Caco-2 (cell line): ENCODE measurements around the gene DOCK6. TPM values are rescaled to one million over a fixed set of nuclear protein-coding genes. Genes with fewer than 3 reads are reported as not detected.

Source experiments
- BruUV-seq: library from RNA; stranded (reverse); fragments of 400-500 nt; replicated peaks from 2 replicates; lab custom pipeline; 2021; lab: Mats Ljungman, UMichigan
- CTCF ChIA-PET: fragments of 300-600 bp; sonication (Branson Sonifier 250); formaldehyde crosslinking; loops from one replicate; lab custom pipeline; 2022; ENCODE audit warnings: antibody characterized with exemption; lab: Charles Lee
- POLR2A ChIA-PET: fragments of 300-600 bp; sonication (Branson Sonifier 250); formaldehyde crosslinking; loops from one replicate; lab custom pipeline; 2022; ENCODE audit warnings: antibody characterized with exemption; lab: Charles Lee
- DNase-seq, 2 experiments: peaks; one replicate each; pipeline versions ENCODE4 v3.0.0 to v3.0.0-alpha.2; 2020 to 2022
- H3K27me3 ChIP-seq: replicated peaks from 2 replicates; pipeline ENCODE4 v1.6.0; 2011; ENCODE audit warnings: low read length; ENCODE audit not compliant: control insufficient read depth, insufficient read depth
- H3K36me3 ChIP-seq: 2 replicates; pipeline ENCODE4 v1.5.1; 2011; ENCODE audit warnings: low read length; ENCODE audit not compliant: control insufficient read depth, insufficient read depth
- H3K4me1 ChIP-seq: fragments of 250-450 bp; sonication (Bioruptor Pico); 2 replicates; pipeline ENCODE4 v1.5.1; 2020; ENCODE audit warnings: mild to moderate bottlenecking
- H3K4me3 ChIP-seq: 2 replicates; pipeline ENCODE4 v1.5.1; 2011; ENCODE audit warnings: low read depth, mild to moderate bottlenecking, control low read depth, low read length
- H3K9me3 ChIP-seq: fragments of 250-450 bp; sonication (Bioruptor Pico); 2 replicates; pipeline ENCODE4 v1.5.1; 2020; ENCODE audit warnings: mild to moderate bottlenecking, moderate library complexity
- H3K27ac Mint-ChIP-seq: one replicate; pipeline ENCODE4 v1.8.0; 2022; ENCODE audit warnings: mixed read lengths; ENCODE audit not compliant: unreplicated experiment
- H3K27me3 Mint-ChIP-seq: one replicate; pipeline ENCODE4 v1.8.0; 2022; ENCODE audit warnings: mixed read lengths; ENCODE audit not compliant: insufficient read depth, unreplicated experiment
- H3K36me3 Mint-ChIP-seq: one replicate; pipeline ENCODE4 v1.8.0; 2022; ENCODE audit warnings: mild to moderate bottlenecking, mixed read lengths; ENCODE audit not compliant: insufficient read depth, unreplicated experiment
- H3K4me1 Mint-ChIP-seq: one replicate; pipeline ENCODE4 v1.8.0; 2022; ENCODE audit warnings: low read depth, mixed read lengths; ENCODE audit not compliant: unreplicated experiment
- H3K4me3 Mint-ChIP-seq: one replicate; pipeline ENCODE4 v1.8.0; 2022; ENCODE audit warnings: mild to moderate bottlenecking, moderate library complexity, mixed read lengths; ENCODE audit not compliant: unreplicated experiment
- H3K9me3 Mint-ChIP-seq: one replicate; pipeline ENCODE4 v1.8.0; 2022; ENCODE audit warnings: mixed read lengths; ENCODE audit not compliant: unreplicated experiment
- intact Hi-C: fragments of 100-400 bp; cut with micrococcal nuclease; formaldehyde crosslinking; loops from one replicate; pipeline ENCODE4 v1.10.0; 2022; ENCODE audit not compliant: unreplicated experiment
- total RNA-seq: library from RNA; stranded (reverse); gene quantifications from 2 replicates; pipeline ENCODE4 v1.2.3, GENCODE V29; 2022
- TF ChIP-seq, protein P1 (sequence below), 2 experiments: fragments of 200-600 bp in 1 of 2; IDR thresholded peaks; 1 replicate in 1 of 2; 2 replicates in 1 of 2; pipeline versions ENCODE4 v1.5.1 to v1.8.0; 2011 to 2022; ENCODE audit warnings: antibody characterized with exemption in 1 of 2, control low read depth in 1 of 2, inconsistent platforms in 1 of 2, low read depth in 1 of 2, low read length in 1 of 2, mild to moderate bottlenecking in 1 of 2, moderate library complexity in 1 of 2; ENCODE audit not compliant: insufficient read depth in 1 of 2, severe bottlenecking in 1 of 2, unreplicated experiment in 1 of 2

DOCK6 gene
- total RNA-seq, 1 experiment from 2014 or later, result 84.1 TPM

DNA sequence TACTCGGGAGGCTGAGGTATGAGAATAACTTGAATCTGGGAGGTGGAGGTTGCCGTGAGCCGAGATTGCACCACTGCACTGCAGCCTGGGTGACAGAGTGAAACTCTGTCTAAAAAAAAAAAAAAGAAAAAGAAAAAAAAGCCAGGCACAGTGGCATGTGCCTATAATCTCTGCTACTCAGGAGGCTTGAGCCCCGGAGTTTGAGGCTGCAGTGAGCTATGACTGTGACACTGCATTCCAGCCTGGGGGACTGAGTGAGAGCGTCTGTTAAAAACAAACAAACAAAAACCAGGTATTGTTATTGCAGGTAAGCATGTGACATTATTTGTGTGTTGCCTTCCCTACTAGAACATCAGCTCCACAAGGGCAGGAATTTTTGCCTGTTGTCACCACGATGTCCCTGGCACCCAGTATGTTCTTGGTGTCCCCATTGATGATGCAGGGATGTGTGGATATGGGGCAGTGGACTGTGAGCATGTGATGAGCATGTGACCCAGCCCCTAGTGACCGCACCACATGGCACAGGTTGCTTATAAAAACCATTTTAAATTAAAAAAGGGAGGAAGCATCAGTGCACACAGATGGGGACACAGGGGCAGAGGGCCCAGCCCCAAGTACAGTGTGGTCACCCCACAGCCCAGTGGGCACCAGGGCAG is 63.4 kb downstream of the DOCK6 start:
- Histone ChIP-seq H3K27me3 (no peaks in the 10 kb centered on the region), H3K9me3 (no peaks in the 10 kb centered on the region), H3K4me1 (no peaks in the 10 kb centered on the region), H3K4me3 (no peak overlapping the region), H3K36me3 (no peaks in the 10 kb centered on the region; the same call in 1 of the 2 replicates)
- H3K27ac Mint-ChIP-seq, result no peak overlapping the region
- no peak for DNase-seq
- H3K4me1 Mint-ChIP-seq, result no peaks in the 10 kb centered on the region
- no peak overlapping the region for H3K4me3 Mint-ChIP-seq
- ChIA-PET POLR2A (interaction anchor here (1.5 kb wide), 1 partner anchor 147 kb away, joined by 3 read pairs; the partner anchor contains the start of genes CCDC159 and TMEM205), CTCF (no interaction called here)
- no peaks in the 10 kb centered on the region for H3K27me3 Mint-ChIP-seq
- TF ChIP-seq, protein P1, sequence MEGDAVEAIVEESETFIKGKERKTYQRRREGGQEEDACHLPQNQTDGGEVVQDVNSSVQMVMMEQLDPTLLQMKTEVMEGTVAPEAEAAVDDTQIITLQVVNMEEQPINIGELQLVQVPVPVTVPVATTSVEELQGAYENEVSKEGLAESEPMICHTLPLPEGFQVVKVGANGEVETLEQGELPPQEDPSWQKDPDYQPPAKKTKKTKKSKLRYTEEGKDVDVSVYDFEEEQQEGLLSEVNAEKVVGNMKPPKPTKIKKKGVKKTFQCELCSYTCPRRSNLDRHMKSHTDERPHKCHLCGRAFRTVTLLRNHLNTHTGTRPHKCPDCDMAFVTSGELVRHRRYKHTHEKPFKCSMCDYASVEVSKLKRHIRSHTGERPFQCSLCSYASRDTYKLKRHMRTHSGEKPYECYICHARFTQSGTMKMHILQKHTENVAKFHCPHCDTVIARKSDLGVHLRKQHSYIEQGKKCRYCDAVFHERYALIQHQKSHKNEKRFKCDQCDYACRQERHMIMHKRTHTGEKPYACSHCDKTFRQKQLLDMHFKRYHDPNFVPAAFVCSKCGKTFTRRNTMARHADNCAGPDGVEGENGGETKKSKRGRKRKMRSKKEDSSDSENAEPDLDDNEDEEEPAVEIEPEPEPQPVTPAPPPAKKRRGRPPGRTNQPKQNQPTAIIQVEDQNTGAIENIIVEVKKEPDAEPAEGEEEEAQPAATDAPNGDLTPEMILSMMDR (IDR thresholded peaks at IDR 0.05; ENCODE audit: insufficient read depth in 1 of 2, low read depth in 1 of 2, low read length in 1 of 2, severe bottlenecking in 1 of 2, unreplicated experiment in 1 of 2), result no peak
- no TSS peak for BruUV-seq
- intact Hi-C loops, result no loop called here
- peaks cover 31% of the 10 kb centered on the region for H3K36me3 Mint-ChIP-seq
- H3K9me3 Mint-ChIP-seq, result no peaks in the 10 kb centered on the region

DNA sequence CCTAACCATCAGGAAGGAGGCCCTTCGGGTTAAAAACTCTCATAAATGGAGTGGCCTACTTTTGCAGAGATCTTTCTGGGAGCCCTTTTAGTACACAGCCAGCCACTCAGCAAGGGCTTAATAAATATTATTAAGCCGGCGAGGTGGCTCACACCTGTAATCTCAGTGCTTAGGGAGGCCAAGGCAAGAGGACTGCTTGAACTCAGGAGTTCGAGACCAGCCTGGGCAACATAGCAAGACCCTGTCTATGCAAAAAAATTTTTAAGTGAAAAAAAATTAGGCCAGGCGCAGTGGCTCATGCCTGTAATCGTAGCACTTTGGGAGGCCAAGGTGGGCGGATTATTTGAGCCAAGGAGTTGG is 64.2 kb downstream of the DOCK6 start:
- no peaks in the 10 kb centered on the region for H3K9me3 ChIP-seq
- Mint-ChIP-seq H3K9me3 (no peaks in the 10 kb centered on the region), H3K27ac (no peak overlapping the region), H3K4me1 (no peaks in the 10 kb centered on the region), H3K36me3 (peaks cover 24% of the 10 kb centered on the region), H3K4me3 (peak overlapping the region; percentile 88), H3K27me3 (no peaks in the 10 kb centered on the region)
- H3K27me3 ChIP-seq, result no peaks in the 10 kb centered on the region
- no TSS peak for BruUV-seq
- ChIA-PET POLR2A (interaction anchor here (0.6 to 1.5 kb wide), 4 partner anchors 52 to 371 kb away, joined by 3 to 6 read pairs (median 4); partner anchors contain the start of genes CCDC159 and TMEM205), CTCF (interaction anchor here (0.6 kb wide), 1 partner anchor 64 kb away, joined by 4 read pairs; the partner anchor contains the start of gene DOCK6)
- no peaks in the 10 kb centered on the region; the same call in 1 of the 2 replicates for H3K36me3 ChIP-seq
- no peak for DNase-seq
- peak overlapping the region; percentile 88 for H3K4me3 ChIP-seq
- intact Hi-C loops, result no loop called here
- TF ChIP-seq, protein P1 (IDR thresholded peaks at IDR 0.05; ENCODE audit: insufficient read depth in 1 of 2, low read depth in 1 of 2, low read length in 1 of 2, severe bottlenecking in 1 of 2, unreplicated experiment in 1 of 2), result no peak
- no peaks in the 10 kb centered on the region for H3K4me1 ChIP-seq

- H3K9me3 Mint-ChIP-seq, result no peaks in the 10 kb centered on the region
- TF ChIP-seq, protein P1 (IDR thresholded peaks at IDR 0.05; ENCODE audit: insufficient read depth in 1 of 2, low read depth in 1 of 2, low read length in 1 of 2, severe bottlenecking in 1 of 2, unreplicated experiment in 1 of 2), result no peak
- H3K36me3 ChIP-seq, result no peaks in the 10 kb centered on the region; the same call in 1 of the 2 replicates
- BruUV-seq, result no TSS peak
- CTCF ChIA-PET, result interaction anchor here (0.5 to 0.6 kb wide), 3 partner anchors 65 to 223 kb away, joined by 4 to 8 read pairs (median 7); partner anchors contain the start of gene DOCK6
- no peaks in the 10 kb centered on the region for H3K9me3 ChIP-seq
- POLR2A ChIA-PET, result interaction anchor here (0.6 to 1.5 kb wide), 5 partner anchors 30 to 370 kb away, joined by 3 to 6 read pairs (median 4); partner anchors contain the start of genes CCDC159 and TMEM205
- no peaks in the 10 kb centered on the region for H3K4me1 ChIP-seq
- no peaks in the 10 kb centered on the region for H3K27me3 ChIP-seq
- no peaks in the 10 kb centered on the region for H3K4me1 Mint-ChIP-seq
- no peaks in the 10 kb centered on the region for H3K27me3 Mint-ChIP-seq
- peaks cover 29% of the 10 kb centered on the region for H3K36me3 Mint-ChIP-seq
- intact Hi-C loops, result no loop called here
- peak within 1 kb of the TSS; percentile 88 for H3K4me3 ChIP-seq
- DNase-seq, result peak; percentile 93 to 94
- peak within 1 kb of the TSS; percentile 55 for H3K27ac Mint-ChIP-seq
- peak within 1 kb of the TSS; percentile 88 for H3K4me3 Mint-ChIP-seq
These were observed 64.8 kb downstream of the DOCK6 start, which contains the start of gene KANK2 for GRCh38 chr19:11197291-11198174. Gene KANK2 (minus strand): TSS chr19:11197545. CDS start chr19:11194511, 3,034 bp downstream.
